H1 (cell line): ENCODE data around the gene GRIP1. TPM values are rescaled to one million over a fixed set of nuclear protein-coding genes. Genes with fewer than 3 reads are reported as not detected.

ENCODE experiments used
- CTCF ChIA-PET: fragments of 300-600 bp; sonication (Branson Sonifier 250); formaldehyde crosslinking; loops from one replicate; lab custom pipeline; 2021; ENCODE audit not compliant: partially characterized antibody; lab: Charles Lee
- POLR2A ChIA-PET: fragments of 300-600 bp; sonication (Branson Sonifier 250); formaldehyde crosslinking; loops from one replicate; lab custom pipeline; 2021; ENCODE audit warnings: inconsistent platforms; ENCODE audit not compliant: partially characterized antibody; lab: Charles Lee
- DNase-seq, 2 experiments: peaks; one replicate each; pipeline versions ENCODE4 v3.0.0 to v3.0.0-alpha.2; 2010 to 2022; ENCODE audit warnings: low spot score in 2 of 2, low read depth in 1 of 2, mixed read lengths in 1 of 2
- FAIRE-seq: peaks from 2 replicates; lab custom pipeline; 2011; peaks lifted over from hg19 to GRCh38; lab: Jason Lieb, UNC
- H2AFZ ChIP-seq: 2 replicates; pipeline ENCODE4 v1.8.1; 2012; ENCODE audit warnings: low read length, inconsistent platforms
- H2AK5ac ChIP-seq: 2 replicates; pipeline ENCODE4 v1.6.1; 2013; ENCODE audit warnings: low read depth, low read length
- H2BK120ac ChIP-seq: replicated peaks from 2 replicates; pipeline ENCODE3; 2013; ENCODE audit warnings: low read depth, low read length, inconsistent platforms
- H2BK12ac ChIP-seq: 2 replicates; pipeline ENCODE4 v1.6.1; 2013; ENCODE audit warnings: low read depth, low read length
- H2BK15ac ChIP-seq: 2 replicates; pipeline ENCODE4 v1.6.1; 2013; ENCODE audit warnings: low read length
- H2BK20ac ChIP-seq: 2 replicates; pipeline ENCODE4 v1.6.1; 2013; ENCODE audit warnings: low read length
- H2BK5ac ChIP-seq: 2 replicates; pipeline ENCODE4 v1.6.1; 2013; ENCODE audit warnings: low read depth, low read length
- H3K14ac ChIP-seq: 2 replicates; pipeline ENCODE4 v1.6.1; 2013; ENCODE audit warnings: inconsistent platforms; ENCODE audit not compliant: insufficient read length
- H3K18ac ChIP-seq: 2 replicates; pipeline ENCODE4 v1.6.1; 2013; ENCODE audit warnings: low read length; ENCODE audit errors: extremely low read depth
- H3K23ac ChIP-seq: 2 replicates; pipeline ENCODE4 v1.6.1; 2013; ENCODE audit warnings: inconsistent platforms; ENCODE audit not compliant: insufficient read length
- H3K23me2 ChIP-seq: 2 replicates; pipeline ENCODE4 v1.6.1; 2013; ENCODE audit warnings: low read depth, low read length
- H3K27ac ChIP-seq: 2 replicates; pipeline ENCODE4 v1.6.1; 2011; ENCODE audit warnings: low read depth, low read length, inconsistent platforms
- H3K27me3 ChIP-seq, 4 experiments: replicated peaks in 1 of 4; 1 replicate in 1 of 4; 2 replicates in 3 of 4; pipeline versions ENCODE4 v1.6.1 to v1.8.1; 2011 to 2013; ENCODE audit warnings: low read length in 3 of 4, mild to moderate bottlenecking in 3 of 4, inconsistent platforms in 2 of 4, mixed read lengths in 2 of 4, moderate library complexity in 1 of 4; ENCODE audit not compliant: control insufficient read depth in 3 of 4, insufficient read depth in 3 of 4; ENCODE audit errors: extremely low read depth in 1 of 4
- H3K36me3 ChIP-seq, 4 experiments: 2 replicates each; pipeline versions ENCODE4 v1.6.1 to v1.8.1; 2011 to 2013; ENCODE audit warnings: mild to moderate bottlenecking in 4 of 4, low read length in 3 of 4, moderate library complexity in 2 of 4, control low read depth in 1 of 4, inconsistent platforms in 1 of 4; ENCODE audit not compliant: insufficient read depth in 4 of 4, control insufficient read depth in 2 of 4
- H3K4ac ChIP-seq: replicated peaks from 2 replicates; pipeline ENCODE3; 2013; ENCODE audit warnings: low read length, low read depth, mixed read lengths, inconsistent platforms; ENCODE audit not compliant: insufficient read length
- H3K4me1 ChIP-seq, 4 experiments: replicated peaks in 1 of 4; 1 replicate in 1 of 4; 2 replicates in 3 of 4; pipeline versions ENCODE4 v1.6.1 to v1.8.1; 2011 to 2013; ENCODE audit warnings: low read length in 3 of 4, inconsistent platforms in 2 of 4, mixed read lengths in 1 of 4; ENCODE audit not compliant: insufficient read depth in 4 of 4, control insufficient read depth in 3 of 4
- H3K4me2 ChIP-seq, 2 experiments: 2 replicates each; pipeline versions ENCODE4 v1.6.1 to v1.8.1; 2011 to 2013; ENCODE audit warnings: low read depth in 2 of 2, low read length in 2 of 2, control low read depth in 1 of 2, inconsistent platforms in 1 of 2, mild to moderate bottlenecking in 1 of 2; ENCODE audit not compliant: insufficient read depth in 1 of 2
- H3K4me3 ChIP-seq, 4 experiments: fragments of 200-600, 300-600 bp in 1 of 4; sonication (generic), shearing (Covaris generic), sonication (Bioruptor Twin) in 1 of 4; 2 replicates each; pipeline versions ENCODE4 v1.5.1 to v1.8.1; 2011 to 2016; ENCODE audit warnings: low read length in 4 of 4, low read depth in 3 of 4, control low read depth in 2 of 4, inconsistent platforms in 2 of 4, mild to moderate bottlenecking in 2 of 4, mixed read lengths in 1 of 4, moderate library complexity in 1 of 4; ENCODE audit not compliant: insufficient read depth in 2 of 4; ENCODE audit errors: extremely low read depth in 1 of 4
- H3K56ac ChIP-seq: replicated peaks from 2 replicates; pipeline ENCODE3; 2013; ENCODE audit warnings: low read depth, mild to moderate bottlenecking, mixed read lengths, low read length, inconsistent platforms; ENCODE audit not compliant: insufficient read length
- H3K79me1 ChIP-seq: 2 replicates; pipeline ENCODE4 v1.6.1; 2013; ENCODE audit warnings: low read depth, low read length, control low read depth
- H3K79me2 ChIP-seq, 2 experiments: 2 replicates each; pipeline versions ENCODE4 v1.6.1 to v1.8.1; 2012 to 2013; ENCODE audit warnings: low read length in 2 of 2, mild to moderate bottlenecking in 2 of 2, inconsistent platforms in 1 of 2; ENCODE audit not compliant: insufficient read depth in 2 of 2, control insufficient read depth in 1 of 2
- H3K9ac ChIP-seq, 4 experiments: replicated peaks in 1 of 4; 1 replicate in 1 of 4; 2 replicates in 3 of 4; pipeline versions ENCODE4 v1.6.1 to v1.8.1; 2011 to 2013; ENCODE audit warnings: low read depth in 3 of 4, low read length in 3 of 4, control low read depth in 2 of 4, mild to moderate bottlenecking in 2 of 4, moderate library complexity in 2 of 4, inconsistent platforms in 1 of 4; ENCODE audit errors: extremely low read depth in 1 of 4
- H3K9me3 ChIP-seq, 2 experiments: 2 replicates each; pipeline versions ENCODE4 v1.6.1 to v1.8.1; 2012 to 2013; ENCODE audit warnings: mild to moderate bottlenecking in 2 of 2, moderate library complexity in 2 of 2, control low read depth in 1 of 2, inconsistent platforms in 1 of 2, low read depth in 1 of 2, low read length in 1 of 2, mixed read lengths in 1 of 2; ENCODE audit not compliant: insufficient read depth in 2 of 2
- H4K20me1 ChIP-seq, 2 experiments: replicated peaks in 1 of 2; 2 replicates each; pipeline versions ENCODE3 to v1.8.1; 2011 to 2013; ENCODE audit warnings: inconsistent platforms in 2 of 2, low read length in 2 of 2, mild to moderate bottlenecking in 1 of 2; ENCODE audit not compliant: insufficient read depth in 2 of 2, control insufficient read depth in 1 of 2
- H4K5ac ChIP-seq: 2 replicates; pipeline ENCODE4 v1.6.1; 2013; ENCODE audit warnings: low read length, low read depth, mixed read lengths, inconsistent platforms; ENCODE audit not compliant: insufficient read length
- H4K8ac ChIP-seq: 2 replicates; pipeline ENCODE4 v1.8.0; 2013; ENCODE audit warnings: mild to moderate bottlenecking, moderate library complexity, low read length, inconsistent platforms; ENCODE audit not compliant: insufficient read depth; ENCODE audit errors: extremely low read depth
- H4K91ac ChIP-seq: replicated peaks from 2 replicates; pipeline ENCODE3; 2013; ENCODE audit warnings: low read length, mixed read lengths, inconsistent platforms; ENCODE audit not compliant: insufficient read length
- CBX5 ChIP-seq: fragments of 300-800, 300-1000 bp; sonication (generic); IDR thresholded peaks from 2 replicates; pipeline ENCODE4 v1.7.1; 2016; ENCODE audit warnings: antibody characterized with exemption, low read length, low read depth
- JUN ChIP-seq: IDR thresholded peaks from 2 replicates; pipeline ENCODE4 v1.6.1; 2011; ENCODE audit warnings: low read depth, mild to moderate bottlenecking, improper control_type of control experiment, low read length
- NANOG ChIP-seq: IDR thresholded peaks from 2 replicates; pipeline ENCODE4 v1.6.1; 2011; ENCODE audit warnings: low read length, low read depth, mild to moderate bottlenecking, inconsistent platforms; ENCODE audit not compliant: insufficient read depth, poor library complexity, severe bottlenecking
- SAP30 ChIP-seq: fragments of 300-600 bp; sonication (generic); IDR thresholded peaks from 2 replicates; pipeline ENCODE4 v1.7.1; 2012; ENCODE audit warnings: low read length, moderate library complexity, mild to moderate bottlenecking, inconsistent platforms; ENCODE audit not compliant: insufficient read depth, insufficient replicate concordance
- TBP ChIP-seq: IDR thresholded peaks from 2 replicates; pipeline ENCODE4 v1.6.1; 2011; ENCODE audit warnings: low read depth, low read length, improper control_type of control experiment
- TEAD4 ChIP-seq: IDR thresholded peaks from 2 replicates; pipeline ENCODE4 v1.6.1; 2012; ENCODE audit warnings: low read depth, low read length, inconsistent platforms, mixed read lengths
- polyA plus RNA-seq, 7 experiments: library from polyadenylated mRNA; depleted of rRNA in 3 of 7; stranded (reverse) in 5 of 7; unstranded in 2 of 7; fragments of >200 nt in 5 of 7; fragments of 200-250 nt in 2 of 7; gene quantifications; 1 replicate in 5 of 7; 2 replicates in 1 of 7; 4 replicates in 1 of 7; pipeline versions ENCODE4 v1.2.1 to v1.2.3, GENCODE V29; 2011 to 2013; ENCODE audit warnings: missing spikeins in 2 of 7, mixed read lengths in 2 of 7
- total RNA-seq: library from RNA; stranded (reverse); fragmentation: NEBNext Ultra II Directional; extraction: Animal tissue kit (Norgen Biotek cat#: 25700); gene quantifications from 2 replicates; pipeline ENCODE4 v1.2.1, GENCODE V29; 2021
- TF ChIP-seq, protein P1 (sequence below): IDR thresholded peaks from 2 replicates; pipeline ENCODE4 v1.6.1; 2012; ENCODE audit warnings: low read length, inconsistent platforms

The GRIP1 gene
- total and polyA plus RNA-seq, 2 of the 8 experiments (the other 6 are each of a cell fraction or from before 2014, with no cell fraction given), result 4.5 to 27.3 TPM

- Histone ChIP-seq H3K36me3 (no peaks in the 10 kb centered on the region), H4K20me1 (no peaks in the 10 kb centered on the region), H3K27ac (no peak overlapping the region), H4K8ac (no peak overlapping the region), H2BK120ac (no peak overlapping the region), H4K5ac (no peak overlapping the region), H2BK12ac (no peak overlapping the region), H3K79me2 (no peaks in the 10 kb centered on the region), H3K4me3 (no peak overlapping the region), H3K18ac (no peak overlapping the region), H3K23me2 (no peaks in the 10 kb centered on the region), H3K27me3 (no peaks in the 10 kb centered on the region), H2AFZ (no peak overlapping the region), H3K4me2 (no peak overlapping the region), H3K56ac (no peak overlapping the region), H3K9ac (no peak overlapping the region), H3K4ac (no peak overlapping the region), H2BK20ac (no peak overlapping the region), H3K79me1 (no peaks in the 10 kb centered on the region), H3K14ac (no peak overlapping the region), H2BK15ac (no peak overlapping the region), H3K23ac (no peak overlapping the region), H2AK5ac (no peak overlapping the region), H3K4me1 (0 out of 7 replicates have a peak, but pooled peaks cover 0 to 2% (median 0%) of the 10 kb centered on the region in 4 experiments), H2BK5ac (no peak overlapping the region), H3K9me3 (no peaks in the 10 kb centered on the region), H4K91ac (no peak overlapping the region)
- no peak for FAIRE-seq
- CTCF ChIA-PET, result interaction anchor here (1.0 kb wide), 1 partner anchor 32 kb away, joined by 3 read pairs; no protein-coding TSS in a partner anchor
- POLR2A ChIA-PET, result no interaction called here
- TF ChIP-seq CBX5 (no peak), TEAD4 (no peak), TBP (no peak), JUN (no peak), NANOG (no peak), SAP30 (no peak)
- TF ChIP-seq, protein P1, sequence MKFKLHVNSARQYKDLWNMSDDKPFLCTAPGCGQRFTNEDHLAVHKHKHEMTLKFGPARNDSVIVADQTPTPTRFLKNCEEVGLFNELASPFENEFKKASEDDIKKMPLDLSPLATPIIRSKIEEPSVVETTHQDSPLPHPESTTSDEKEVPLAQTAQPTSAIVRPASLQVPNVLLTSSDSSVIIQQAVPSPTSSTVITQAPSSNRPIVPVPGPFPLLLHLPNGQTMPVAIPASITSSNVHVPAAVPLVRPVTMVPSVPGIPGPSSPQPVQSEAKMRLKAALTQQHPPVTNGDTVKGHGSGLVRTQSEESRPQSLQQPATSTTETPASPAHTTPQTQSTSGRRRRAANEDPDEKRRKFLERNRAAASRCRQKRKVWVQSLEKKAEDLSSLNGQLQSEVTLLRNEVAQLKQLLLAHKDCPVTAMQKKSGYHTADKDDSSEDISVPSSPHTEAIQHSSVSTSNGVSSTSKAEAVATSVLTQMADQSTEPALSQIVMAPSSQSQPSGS, result no peak
- DNase-seq, result no peak
Observed at GRCh38 chr12:66662179-66662578, 16.7 kb downstream of the GRIP1 start.
